ENCODE data around the gene TRMO.

TRMO gene

GRCh38 chr9:97866848-97867247 is 55.5 kb downstream of the TRMO start:
- Histone ChIP-seq H3K27me3 (replicated peaks; ENCODE audit: insufficient read depth, low read length) (no peaks in the 10 kb centered on the region), H3K36me3 (replicated peaks; ENCODE audit: insufficient read depth, low read length) (no peaks in the 10 kb centered on the region), H3K9me3 (replicated peaks; ENCODE audit: insufficient read depth, low read length) (no peaks in the 10 kb centered on the region), H2AFZ (ENCODE audit: low read length) (no peak overlapping the region), H3K79me2 (ENCODE audit: low read length) (no peaks in the 10 kb centered on the region), H3F3A (ENCODE audit: insufficient read depth, low read length) (no peaks in the 10 kb centered on the region), H3K4me3 (ENCODE audit: low read length) (no peak overlapping the region), H3K4me1 (ENCODE audit: low read length) (no peaks in the 10 kb centered on the region), H3K9me2 (replicated peaks; ENCODE audit: insufficient read depth, low read length) (no peaks in the 10 kb centered on the region), H4K20me1 (ENCODE audit: insufficient read depth, low read length) (no peaks in the 10 kb centered on the region), H3K4me2 (ENCODE audit: low read depth, low read length) (no peak overlapping the region), H3K9ac (ENCODE audit: low read length) (no peak overlapping the region), H3K27ac (ENCODE audit: low read length) (no peak overlapping the region)
- no peak for DNase-seq
- TF ChIP-seq EZH2phosphoT487 (IDR thresholded peaks at IDR 0.05; ENCODE audit: low read length) (no peak), CTCF (IDR thresholded peaks at IDR 0.05; ENCODE audit: low read length) (no peak)

- DNase-seq: no peak
- Histone ChIP-seq H4K20me1 (ENCODE audit: insufficient read depth, low read length) (no peaks in the 10 kb centered on the region), H3K27ac (ENCODE audit: low read length) (no peak overlapping the region), H3K9me3 (replicated peaks; ENCODE audit: insufficient read depth, low read length) (no peaks in the 10 kb centered on the region), H2AFZ (ENCODE audit: low read length) (no peak overlapping the region), H3K79me2 (ENCODE audit: low read length) (no peaks in the 10 kb centered on the region), H3K4me3 (ENCODE audit: low read length) (no peak overlapping the region), H3K4me1 (ENCODE audit: low read length) (no peaks in the 10 kb centered on the region), H3K27me3 (replicated peaks; ENCODE audit: insufficient read depth, low read length) (no peaks in the 10 kb centered on the region), H3K4me2 (ENCODE audit: low read depth, low read length) (no peak overlapping the region), H3F3A (ENCODE audit: insufficient read depth, low read length) (no peaks in the 10 kb centered on the region), H3K9me2 (replicated peaks; ENCODE audit: insufficient read depth, low read length) (no peaks in the 10 kb centered on the region), H3K36me3 (replicated peaks; ENCODE audit: insufficient read depth, low read length) (no peaks in the 10 kb centered on the region), H3K9ac (ENCODE audit: low read length) (no peak overlapping the region)
- TF ChIP-seq CTCF (IDR thresholded peaks at IDR 0.05; ENCODE audit: low read length): no peak
- no peak for TF ChIP-seq EZH2phosphoT487 (IDR thresholded peaks at IDR 0.05; ENCODE audit: low read length)
- no peak for TF ChIP-seq EZH2 (optimal IDR thresholded peaks at IDR 0.05; ENCODE audit: low read depth, low read length)
These were observed 56.0 kb downstream of the TRMO start for GRCh38 chr9:97866300-97866699.

- H3K4me1 ChIP-seq (ENCODE audit: low read length): no peaks in the 10 kb centered on the region
- H3K9me3 ChIP-seq (replicated peaks; ENCODE audit: insufficient read depth, low read length): no peaks in the 10 kb centered on the region
- H3K79me2 ChIP-seq (ENCODE audit: low read length): no peaks in the 10 kb centered on the region
- no peak for DNase-seq
- no peak overlapping the region for H3K9ac ChIP-seq (ENCODE audit: low read length)
- no peak for TF ChIP-seq EZH2 (optimal IDR thresholded peaks at IDR 0.05; ENCODE audit: low read depth, low read length)
- TF ChIP-seq CTCF (IDR thresholded peaks at IDR 0.05; ENCODE audit: low read length): no peak
- TF ChIP-seq EZH2phosphoT487 (IDR thresholded peaks at IDR 0.05; ENCODE audit: low read length): no peak
- H3K4me3 ChIP-seq (ENCODE audit: low read length): no peak overlapping the region
- H3K36me3 ChIP-seq (replicated peaks; ENCODE audit: insufficient read depth, low read length): no peaks in the 10 kb centered on the region
- no peak overlapping the region for H2AFZ ChIP-seq (ENCODE audit: low read length)
- no peak overlapping the region for H3K27ac ChIP-seq (ENCODE audit: low read length)
- no peak overlapping the region for H3K4me2 ChIP-seq (ENCODE audit: low read depth, low read length)
- no peaks in the 10 kb centered on the region for H4K20me1 ChIP-seq (ENCODE audit: insufficient read depth, low read length)
- H3K27me3 ChIP-seq (replicated peaks; ENCODE audit: insufficient read depth, low read length): no peaks in the 10 kb centered on the region
- no peaks in the 10 kb centered on the region for H3F3A ChIP-seq (ENCODE audit: insufficient read depth, low read length)
- no peaks in the 10 kb centered on the region for H3K9me2 ChIP-seq (replicated peaks; ENCODE audit: insufficient read depth, low read length)
These were observed 57.9 kb downstream of the TRMO start for GRCh38 chr9:97864396-97864795.

Data from MM.1S (cell line).